SH-SY5Y (cell line): ENCODE data around the gene ZNF132.

Source experiments
- GATA2 ChIP-seq: IDR thresholded peaks from 2 replicates; pipeline ENCODE4 v1.6.1; 2011; ENCODE audit warnings: mild to moderate bottlenecking, low read depth, low read length
- GATA3 ChIP-seq: IDR thresholded peaks from 2 replicates; pipeline ENCODE4 v1.6.1; 2011; ENCODE audit warnings: low read depth, mild to moderate bottlenecking, low read length, moderate library complexity

Gene ZNF132

DNA sequence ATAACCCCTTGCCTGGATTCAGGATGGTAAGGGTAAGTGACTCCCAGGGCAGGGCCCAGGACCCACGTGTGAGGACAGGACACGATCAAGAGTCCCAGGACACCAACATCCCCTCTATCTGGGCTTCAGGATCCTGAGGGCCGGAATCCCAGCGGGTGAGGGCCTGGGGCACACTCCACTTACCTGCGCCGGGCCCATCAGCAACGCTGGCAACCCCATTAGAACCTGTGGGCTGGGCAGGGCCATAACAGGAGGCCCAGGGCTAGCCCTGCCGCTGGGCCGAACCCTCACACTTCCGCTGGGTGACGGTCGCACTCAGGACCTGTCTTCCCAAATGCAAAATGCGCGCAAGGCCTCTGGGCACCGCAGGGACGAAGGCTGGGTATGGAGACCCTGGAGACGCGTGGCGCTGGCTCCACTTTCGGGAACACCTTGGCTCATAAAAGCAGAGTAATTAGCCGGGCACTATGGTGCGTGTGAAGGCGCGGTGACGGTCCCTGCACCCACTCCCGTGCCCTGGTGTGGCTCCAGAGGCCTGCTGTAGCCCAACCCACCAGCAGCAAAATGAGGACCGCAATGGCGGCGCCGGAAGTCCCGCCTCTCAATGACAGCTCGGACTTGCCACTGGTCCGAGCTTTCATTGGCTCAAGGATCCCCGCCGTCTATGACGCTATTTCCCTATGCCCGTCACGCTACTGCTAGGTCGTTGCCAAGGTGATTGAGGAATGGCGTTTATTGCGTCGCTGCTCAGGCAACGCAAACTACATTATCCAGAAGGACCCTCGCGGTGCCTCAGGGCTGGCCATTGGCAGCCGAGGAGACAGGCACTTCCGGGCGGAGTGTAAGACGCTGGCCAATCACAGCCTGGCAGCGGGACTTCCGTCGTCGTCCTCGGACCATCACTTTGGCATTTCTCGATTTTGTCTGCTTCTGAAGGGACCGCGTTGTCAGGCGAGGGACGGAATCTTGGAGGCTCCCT, at the start of gene ZNF132:
ZNF132 (minus strand) TSS at position 578 of the 979 bp plus-strand sequence; CDS start at position 246, 332 bp downstream.
- TF ChIP-seq GATA3 (no peak), GATA2 (no peak)

DNA sequence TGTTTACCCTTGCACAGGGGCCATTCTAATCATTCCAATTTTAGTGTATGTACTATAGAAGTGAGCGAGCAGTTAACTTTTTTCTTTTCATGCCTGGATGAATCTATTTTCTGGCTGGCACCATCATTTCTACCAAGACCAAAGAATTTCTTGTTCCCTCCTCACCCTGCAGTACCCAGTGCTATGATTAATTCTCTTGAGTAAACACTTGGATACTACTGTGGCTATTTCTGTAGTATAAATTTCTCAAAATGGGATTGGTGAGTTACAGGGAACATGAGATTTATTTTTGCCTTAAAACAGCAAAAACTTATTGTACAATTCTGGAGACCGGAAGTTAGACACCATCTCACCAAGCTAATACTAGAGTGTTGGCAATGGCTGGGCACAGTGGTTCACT, 43.8 kb upstream of the ZNF132 start:
- TF ChIP-seq GATA2 (no peak), GATA3 (no peak)

DNA sequence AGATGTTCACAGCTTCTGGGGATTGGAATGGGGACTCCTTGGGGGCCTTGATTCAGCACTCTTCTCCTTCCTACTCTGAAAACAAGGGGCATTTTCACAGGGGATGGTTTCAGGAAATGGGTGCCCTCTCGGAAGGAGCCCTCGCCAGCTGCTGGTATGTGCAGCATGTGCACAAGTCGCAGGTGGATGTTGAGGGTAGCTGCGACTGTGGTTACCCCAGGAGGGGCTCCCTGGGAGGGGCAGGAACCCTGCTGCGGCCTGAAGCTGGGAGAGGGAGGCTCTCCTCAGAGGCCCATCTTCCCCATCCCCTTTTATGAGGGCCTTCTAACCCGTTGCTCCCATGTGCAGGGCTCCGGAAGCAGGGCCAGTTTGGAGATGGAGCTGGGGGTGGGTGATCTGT, 42.4 kb upstream of the ZNF132 start:
- TF ChIP-seq GATA2 (no peak), GATA3 (no peak)

DNA sequence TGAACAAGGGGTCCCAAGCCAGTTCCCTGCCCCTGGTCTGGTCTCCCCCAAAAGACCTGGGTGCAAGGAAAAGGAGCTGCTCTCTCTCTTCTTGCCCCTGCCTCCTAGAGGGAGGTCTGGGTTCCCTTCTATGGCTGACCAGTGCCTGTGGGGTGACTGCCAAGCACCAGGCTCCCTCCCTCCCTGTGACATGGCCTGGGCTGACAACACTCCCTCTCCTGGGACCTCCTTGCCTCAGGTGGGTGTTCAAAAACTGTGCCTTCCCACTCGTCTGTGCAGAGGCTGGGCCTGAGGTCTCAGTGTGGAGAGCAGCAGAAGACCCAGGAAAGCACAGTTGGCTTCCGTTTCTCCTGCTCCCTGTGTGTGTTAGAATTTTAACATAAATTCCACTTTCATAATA, 40.9 kb upstream of the ZNF132 start:
- TF ChIP-seq GATA3 (no peak), GATA2 (no peak)

DNA sequence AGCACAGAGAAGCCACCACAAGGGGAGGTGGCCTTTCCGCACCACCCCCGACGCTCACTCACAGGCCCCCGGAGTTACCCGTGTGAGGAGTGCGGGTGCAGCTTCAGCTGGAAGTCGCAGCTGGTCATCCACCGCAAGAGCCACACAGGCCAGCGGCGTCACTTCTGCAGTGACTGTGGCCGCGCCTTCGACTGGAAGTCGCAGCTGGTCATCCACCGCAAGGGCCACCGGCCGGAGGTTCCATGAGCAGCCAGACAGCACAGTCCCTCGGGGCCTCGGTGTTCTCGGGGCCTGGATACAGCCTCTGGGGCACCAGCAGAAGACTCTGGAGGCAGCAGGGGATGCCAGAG, 40.5 kb upstream of the ZNF132 start:
- TF ChIP-seq GATA2 (no peak), GATA3 (no peak)

DNA sequence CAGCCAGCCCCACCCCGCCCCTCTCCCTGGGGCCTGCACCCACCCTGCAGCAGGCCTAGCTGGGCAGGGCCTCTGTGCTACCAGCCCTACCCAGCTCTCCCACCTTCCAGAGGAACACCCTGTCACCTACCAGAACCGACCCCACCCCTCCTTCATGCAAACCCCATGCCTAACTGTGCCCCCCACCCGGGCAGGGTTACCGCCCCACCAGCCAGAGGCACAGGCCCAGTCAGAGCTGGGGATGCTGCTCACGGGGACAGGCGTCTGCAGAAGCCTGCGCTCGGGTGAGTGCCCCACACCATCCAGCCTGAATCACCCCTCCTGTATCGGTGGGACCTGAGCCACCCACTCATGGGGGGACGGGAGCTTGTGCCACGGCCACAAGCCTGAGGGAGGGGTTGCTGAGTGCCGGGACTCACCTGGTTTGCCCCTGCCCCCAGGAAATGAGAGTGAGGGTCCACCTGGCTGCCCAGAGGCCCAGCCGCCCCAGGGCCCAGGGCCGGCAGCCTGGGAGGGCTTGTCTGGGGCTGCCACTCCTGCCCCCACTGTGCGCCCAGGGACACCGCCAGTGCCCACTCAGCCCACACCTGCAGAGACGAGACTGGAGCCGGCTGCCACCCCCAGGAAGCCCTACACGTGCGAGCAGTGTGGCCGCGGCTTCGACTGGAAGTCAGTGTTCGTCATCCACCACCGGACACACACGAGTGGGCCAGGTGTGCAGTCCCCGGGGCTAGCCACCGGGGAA, 40.0 kb upstream of the ZNF132 start:
- TF ChIP-seq GATA2 (no peak), GATA3 (no peak)

DNA sequence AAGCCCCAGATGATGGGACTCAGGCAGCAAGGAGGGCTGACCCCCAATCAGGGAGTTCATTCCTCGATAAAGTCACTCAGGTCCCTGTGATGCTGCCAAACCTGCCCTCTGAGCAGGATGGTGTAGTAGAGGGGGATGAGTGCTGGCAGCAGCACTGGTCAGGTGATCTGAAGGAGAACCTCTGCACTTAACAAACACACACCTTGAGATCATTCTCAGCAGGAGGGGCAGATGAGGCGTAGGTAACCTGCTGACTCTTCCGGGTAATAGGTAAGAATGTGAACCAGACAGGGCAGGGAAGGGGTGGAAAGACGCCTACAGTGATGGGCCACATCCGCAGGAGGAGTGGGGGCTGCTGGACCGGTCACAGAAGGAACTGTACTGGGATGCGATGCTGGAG, 39.4 kb upstream of the ZNF132 start:
- TF ChIP-seq GATA2 (no peak), GATA3 (no peak)

DNA sequence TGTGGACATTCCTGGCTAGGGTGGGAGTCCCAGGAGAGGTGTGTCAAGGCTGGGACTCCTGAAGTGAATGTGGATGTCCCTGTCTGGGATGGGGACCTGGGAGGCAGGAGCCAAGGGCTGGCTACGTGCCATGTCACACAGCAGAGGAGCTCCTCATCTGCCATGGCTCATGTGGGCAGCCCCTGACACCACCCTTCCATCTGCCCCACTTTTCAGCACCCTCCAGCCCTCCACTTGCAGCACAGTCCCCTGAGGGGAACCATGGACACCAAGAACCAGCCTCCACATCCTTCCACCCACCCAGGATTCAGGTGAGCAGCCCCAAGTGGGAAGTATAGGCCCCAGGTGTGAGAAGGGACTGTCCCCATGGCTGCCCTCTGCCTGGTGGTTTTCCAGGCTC, 37.9 kb upstream of the ZNF132 start:
- no peak for TF ChIP-seq GATA2
- no peak for TF ChIP-seq GATA3

DNA sequence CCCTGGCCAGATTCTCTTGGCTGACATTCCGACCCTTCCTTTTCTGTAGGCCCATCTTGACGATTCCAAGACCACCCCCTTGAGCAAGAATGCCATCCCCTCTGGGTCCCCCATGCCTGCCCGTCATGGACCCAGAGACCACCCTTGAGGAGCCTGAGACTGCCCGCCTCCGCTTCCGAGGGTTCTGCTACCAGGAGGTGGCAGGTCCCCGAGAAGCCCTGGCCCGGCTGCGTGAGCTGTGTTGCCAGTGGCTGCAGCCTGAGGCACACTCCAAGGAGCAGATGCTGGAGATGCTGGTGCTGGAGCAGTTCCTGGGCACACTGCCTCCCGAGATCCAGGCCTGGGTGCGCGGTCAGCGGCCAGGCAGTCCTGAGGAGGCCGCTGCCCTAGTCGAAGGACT, 37.2 kb upstream of the ZNF132 start:
- no peak for TF ChIP-seq GATA3
- TF ChIP-seq GATA2 = no peak

DNA sequence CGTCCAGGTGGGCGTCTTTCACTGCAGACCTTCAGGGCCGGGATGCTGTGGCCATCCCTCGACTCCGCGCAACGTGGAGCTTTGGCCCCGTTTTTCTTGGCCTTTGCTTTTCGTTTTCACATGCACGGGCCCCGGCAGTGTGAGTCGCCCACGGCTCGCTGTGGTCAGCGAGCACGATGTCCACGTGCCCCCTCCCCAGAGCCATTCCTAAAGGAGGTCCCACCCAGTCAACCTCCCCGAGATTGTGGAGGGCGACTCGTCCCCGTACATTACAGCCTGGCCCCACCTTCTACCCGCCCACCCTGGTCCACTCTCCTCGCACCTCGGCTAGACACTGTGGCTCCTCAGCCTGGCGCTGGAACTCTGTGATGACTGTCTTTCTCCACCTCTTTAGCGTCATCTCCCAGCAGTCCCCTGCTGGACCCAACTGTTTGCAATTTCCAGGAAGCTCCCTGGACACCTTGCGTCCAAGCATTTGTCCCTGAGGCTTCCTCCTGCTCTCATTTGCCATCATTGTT, 36.6 kb upstream of the ZNF132 start:
- TF ChIP-seq GATA3 = no peak
- no peak for TF ChIP-seq GATA2

DNA sequence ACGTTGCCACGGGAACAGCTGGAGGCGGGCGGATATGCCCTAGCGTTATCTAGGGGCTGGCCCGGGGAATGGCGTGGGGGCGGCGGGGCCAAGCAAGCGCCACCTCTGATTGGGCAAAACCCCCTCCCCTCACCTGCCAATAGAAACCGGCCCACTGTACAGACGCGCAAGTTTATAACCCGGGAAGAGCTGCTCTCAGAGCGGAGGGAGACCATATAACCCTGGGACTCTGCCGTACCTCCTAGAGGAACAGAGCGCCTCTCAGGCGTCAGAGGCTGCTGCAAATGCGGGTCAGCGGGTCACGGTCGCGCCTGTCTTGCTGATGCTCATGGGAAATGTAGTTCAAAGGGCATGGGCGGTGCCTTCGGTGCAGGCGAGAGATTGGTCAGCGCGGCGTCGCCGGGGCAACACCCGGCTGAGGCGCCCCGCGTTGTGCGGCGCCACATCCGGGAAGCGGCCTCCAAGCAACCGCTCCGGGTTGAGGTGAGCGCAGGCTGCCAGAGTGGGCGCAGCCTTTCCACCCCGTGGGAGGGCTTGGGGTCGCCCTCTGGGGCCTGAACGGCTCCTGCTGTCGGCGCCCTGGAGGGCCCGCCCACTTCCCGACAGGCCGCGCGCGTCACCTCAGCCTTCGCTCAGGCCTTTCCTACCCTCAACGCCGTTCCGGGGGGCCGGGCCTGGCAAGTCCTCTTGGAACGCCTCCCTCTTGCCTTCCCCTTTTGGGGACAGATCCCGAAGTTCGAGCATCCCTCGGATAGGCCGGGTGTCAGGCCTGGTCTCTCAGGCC, 36.0 kb upstream of the ZNF132 start, which contains the start of gene ZNF446:
ZNF446 (plus strand) TSS at position 639 of the 784 bp plus-strand sequence. CDS start 867 bp downstream, outside the sequence.
- no peak for TF ChIP-seq GATA3
- TF ChIP-seq GATA2 = 0 out of 2 replicates have a peak, but pooled peaks have one; percentile 33

DNA sequence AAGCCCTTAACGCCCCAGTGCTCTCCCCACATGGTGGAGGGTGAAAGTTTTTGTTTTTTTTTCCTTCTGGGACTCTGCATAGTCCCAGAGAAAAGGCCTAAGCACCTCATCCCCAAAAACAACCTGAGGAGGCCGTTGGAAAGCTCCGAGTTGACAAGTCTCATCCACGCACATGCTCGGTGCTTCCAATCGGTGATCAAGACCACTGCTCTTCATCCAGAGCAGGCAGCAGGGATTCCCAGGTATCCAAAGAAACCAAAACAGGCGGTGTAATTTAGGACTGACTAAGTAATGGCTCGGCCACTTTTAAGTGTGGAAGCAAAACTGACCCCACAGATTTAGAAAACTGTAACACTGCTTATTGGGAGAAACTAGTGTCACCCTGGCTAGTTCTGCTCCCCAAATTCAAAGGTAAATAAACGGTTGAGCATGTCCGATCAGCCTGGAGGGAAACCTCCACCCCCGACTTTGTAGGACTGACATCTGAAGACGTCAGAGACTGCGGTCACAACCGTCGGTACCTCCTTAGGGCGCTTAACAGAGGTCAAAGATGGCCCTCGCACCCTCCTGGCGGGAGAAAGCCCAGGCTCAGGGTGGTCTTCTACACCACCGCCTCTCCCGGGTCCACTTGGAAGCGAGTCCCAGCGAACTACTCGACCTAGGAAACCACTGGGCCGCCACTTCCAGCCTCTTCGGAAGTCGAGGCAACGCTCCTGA, 35.2 kb upstream of the ZNF132 start:
- TF ChIP-seq GATA3 (no peak), GATA2 (no peak)

DNA sequence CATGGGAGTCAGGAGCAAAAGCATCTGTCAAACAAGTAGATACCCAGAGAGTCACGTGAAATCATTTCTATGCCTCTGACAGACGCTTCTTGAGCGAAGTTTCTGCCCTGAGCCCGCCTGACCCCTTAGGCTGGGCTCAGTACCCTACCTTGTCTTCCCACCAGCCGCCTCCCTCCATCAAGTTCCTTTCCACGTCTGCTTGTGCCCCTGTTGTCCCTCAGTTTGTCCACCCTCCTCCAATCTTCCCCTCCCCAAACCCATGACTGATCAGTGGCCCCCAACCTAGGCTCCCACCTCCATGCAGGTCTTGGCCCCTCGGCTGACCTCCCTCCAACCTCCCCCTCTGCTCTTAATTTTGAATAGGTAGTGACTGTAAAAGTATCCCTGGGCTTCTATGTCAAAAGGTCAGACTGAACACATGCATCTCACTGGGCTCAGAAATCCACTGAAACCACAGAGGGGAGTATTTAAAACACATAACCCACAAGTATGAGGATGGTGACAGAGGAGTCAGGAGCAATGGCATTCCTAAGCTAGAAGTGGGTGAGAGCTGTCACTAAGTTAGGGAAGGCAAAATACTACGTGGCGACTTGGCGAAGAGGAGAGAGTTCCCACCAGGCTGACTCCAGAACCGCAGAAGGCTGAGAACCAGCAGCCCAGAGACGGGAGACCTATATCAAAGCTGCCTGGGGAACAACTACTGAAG, 34.5 kb upstream of the ZNF132 start:
- TF ChIP-seq GATA2 (no peak), GATA3 (no peak)

DNA sequence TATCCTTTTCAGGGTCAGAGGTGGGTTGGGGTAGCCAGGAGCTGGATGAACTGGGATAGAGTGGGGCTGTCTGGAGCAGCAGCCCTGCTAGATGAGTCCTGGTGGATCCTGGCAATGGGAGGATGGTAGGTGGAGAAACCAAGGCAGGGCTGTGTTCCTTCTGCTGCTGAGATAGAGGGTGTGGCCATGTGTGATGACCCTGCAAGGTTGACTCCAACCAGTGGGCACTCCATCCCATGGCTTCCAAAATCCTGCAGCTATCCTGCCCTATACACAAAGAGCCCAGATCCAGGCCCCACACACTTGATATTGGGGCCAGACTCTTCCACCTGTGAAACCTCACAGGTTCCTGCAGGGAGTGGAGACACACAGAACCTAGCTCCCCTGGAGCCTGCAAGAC, 33.8 kb upstream of the ZNF132 start:
- no peak for TF ChIP-seq GATA3

DNA sequence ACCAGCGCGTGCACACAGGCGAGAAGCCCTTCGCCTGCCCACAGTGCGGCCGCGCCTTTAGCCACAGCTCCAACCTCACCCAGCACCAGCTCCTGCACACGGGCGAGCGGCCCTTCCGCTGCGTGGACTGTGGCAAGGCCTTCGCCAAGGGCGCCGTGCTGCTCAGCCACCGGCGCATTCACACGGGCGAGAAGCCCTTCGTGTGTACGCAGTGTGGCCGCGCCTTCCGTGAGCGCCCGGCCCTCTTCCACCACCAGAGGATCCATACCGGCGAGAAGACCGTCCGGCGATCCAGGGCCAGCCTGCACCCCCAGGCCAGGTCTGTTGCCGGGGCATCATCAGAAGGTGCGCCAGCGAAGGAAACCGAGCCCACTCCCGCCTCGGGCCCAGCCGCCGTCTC, 31.8 kb upstream of the ZNF132 start:
- TF ChIP-seq GATA2 (no peak), GATA3 (no peak)
